Smooth muscle cell (in vitro differentiated cells): ENCODE measurements around the gene CD2BP2. TPM values are rescaled to one million over a fixed set of nuclear protein-coding genes. Genes with fewer than 3 reads are reported as not detected.

Source experiments
- DNase-seq: peaks from one replicate; lab custom pipeline; 2025; ENCODE audit not compliant: unreplicated experiment; lab: John Stamatoyannopoulos, UW
- H2AFZ ChIP-seq: fragments of 200-600 bp; sonication (generic); 2 replicates; pipeline ENCODE4 v1.6.0; 2016; ENCODE audit warnings: antibody characterized with exemption, low read depth, mild to moderate bottlenecking
- H3F3A ChIP-seq: fragments of 200-600 bp; sonication (generic); 2 replicates; pipeline ENCODE4 v1.6.0; 2017; ENCODE audit warnings: antibody characterized with exemption, low read depth
- H3K27ac ChIP-seq: fragments of 200-600 bp; sonication (generic); 2 replicates; pipeline ENCODE4 v1.5.1; 2016; ENCODE audit warnings: low read depth, mild to moderate bottlenecking
- H3K27me3 ChIP-seq: fragments of 200-600 bp; sonication (generic); 2 replicates; pipeline ENCODE4 v1.6.1; 2016; ENCODE audit warnings: low read depth, mild to moderate bottlenecking
- H3K36me3 ChIP-seq: fragments of 200-600 bp; sonication (generic); 2 replicates; pipeline ENCODE4 v1.5.1; 2016; ENCODE audit warnings: low read depth
- H3K4me1 ChIP-seq: fragments of 200-600 bp; sonication (generic); 2 replicates; pipeline ENCODE4 v1.5.1; 2016; ENCODE audit warnings: low read depth
- H3K4me2 ChIP-seq: fragments of 200-600 bp; sonication (generic); 2 replicates; pipeline ENCODE4 v1.6.0; 2016; ENCODE audit warnings: mild to moderate bottlenecking
- H3K4me3 ChIP-seq: fragments of 200-600 bp; sonication (generic); 2 replicates; pipeline ENCODE4 v1.5.1; 2016; ENCODE audit warnings: mild to moderate bottlenecking
- H3K79me2 ChIP-seq: fragments of 200-600 bp; sonication (generic); 2 replicates; pipeline ENCODE4 v1.6.0; 2016; ENCODE audit warnings: low read depth, mild to moderate bottlenecking
- H3K9ac ChIP-seq: fragments of 200-600 bp; sonication (generic); 2 replicates; pipeline ENCODE4 v1.6.0; 2016; ENCODE audit warnings: low read depth
- H3K9me3 ChIP-seq: fragments of 200-600 bp; sonication (generic); replicated peaks from 2 replicates; pipeline ENCODE4 v1.5.1; 2016; ENCODE audit warnings: low read depth
- H4K20me1 ChIP-seq: fragments of 200-600 bp; sonication (generic); 2 replicates; pipeline ENCODE4 v1.6.0; 2016; ENCODE audit warnings: low read depth
- WGBS: methylation state at CpG from one replicate; pipeline ENCODE4 v1.1.7; 2016; ENCODE audit warnings: low lambda C conversion rate; 5-methylcytosine and 5-hydroxymethylcytosine counted together
- polyA plus RNA-seq: library from polyadenylated mRNA; unstranded; fragments of >200 nt; fragmentation: Nextera tagmentation; extraction: Ambion mirVana; gene quantifications from 2 replicates; pipeline ENCODE4 v1.2.1, GENCODE V29; 2016
- total RNA-seq: library from RNA; depleted of rRNA; stranded (reverse); fragments of >200 nt; gene quantifications from 2 replicates; pipeline ENCODE4 v1.2.3, GENCODE V29; 2014
- TF ChIP-seq, protein P1 (sequence below): fragments of 200-600 bp; sonication (generic); IDR thresholded peaks from 2 replicates; pipeline ENCODE4 v1.5.1; 2017; ENCODE audit warnings: borderline replicate concordance, mild to moderate bottlenecking, antibody characterized with exemption; ENCODE audit not compliant: insufficient read depth, poor library complexity, severe bottlenecking

The CD2BP2 gene
- total and polyA plus RNA-seq, 2 experiments from 2014 or later, result 30.3 to 42.0 TPM

- peak overlapping the region; percentile 95 for H3K4me2 ChIP-seq
- H3K27me3 ChIP-seq, result no peaks in the 10 kb centered on the region
- under 1% methylated on average over 47 of the region's 67 CpGs for WGBS
Measured at GRCh38 chr16:30378236-30379157, 23.4 kb upstream of the CD2BP2 start.

GRCh38 chr16:30377812-30378235 is 22.7 kb upstream of the CD2BP2 start:
- WGBS, result under 1% methylated on average over 35 of the region's 39 CpGs
- TF ChIP-seq, protein P1, sequence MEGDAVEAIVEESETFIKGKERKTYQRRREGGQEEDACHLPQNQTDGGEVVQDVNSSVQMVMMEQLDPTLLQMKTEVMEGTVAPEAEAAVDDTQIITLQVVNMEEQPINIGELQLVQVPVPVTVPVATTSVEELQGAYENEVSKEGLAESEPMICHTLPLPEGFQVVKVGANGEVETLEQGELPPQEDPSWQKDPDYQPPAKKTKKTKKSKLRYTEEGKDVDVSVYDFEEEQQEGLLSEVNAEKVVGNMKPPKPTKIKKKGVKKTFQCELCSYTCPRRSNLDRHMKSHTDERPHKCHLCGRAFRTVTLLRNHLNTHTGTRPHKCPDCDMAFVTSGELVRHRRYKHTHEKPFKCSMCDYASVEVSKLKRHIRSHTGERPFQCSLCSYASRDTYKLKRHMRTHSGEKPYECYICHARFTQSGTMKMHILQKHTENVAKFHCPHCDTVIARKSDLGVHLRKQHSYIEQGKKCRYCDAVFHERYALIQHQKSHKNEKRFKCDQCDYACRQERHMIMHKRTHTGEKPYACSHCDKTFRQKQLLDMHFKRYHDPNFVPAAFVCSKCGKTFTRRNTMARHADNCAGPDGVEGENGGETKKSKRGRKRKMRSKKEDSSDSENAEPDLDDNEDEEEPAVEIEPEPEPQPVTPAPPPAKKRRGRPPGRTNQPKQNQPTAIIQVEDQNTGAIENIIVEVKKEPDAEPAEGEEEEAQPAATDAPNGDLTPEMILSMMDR, result no peak
- Histone ChIP-seq H3K27ac (peak overlapping the region; percentile 99), H3K9ac (peak overlapping the region; percentile 96), H3K27me3 (no peaks in the 10 kb centered on the region), H2AFZ (peak overlapping the region; percentile 89), H3K4me3 (peak overlapping the region; percentile 67), H3K4me1 (peaks cover 14% of the 10 kb centered on the region), H3K79me2 (no peaks in the 10 kb centered on the region), H3K36me3 (no peaks in the 10 kb centered on the region), H3F3A (no peaks in the 10 kb centered on the region), H3K4me2 (peak overlapping the region; percentile 95), H3K9me3 (no peaks in the 10 kb centered on the region), H4K20me1 (peaks cover 5% of the 10 kb centered on the region)
- peak; percentile 82 for DNase-seq

More at GRCh38 chr16:30378236-30379157, 23.4 kb upstream of the CD2BP2 start:
- no peaks in the 10 kb centered on the region for H3K79me2 ChIP-seq
- DNase-seq, result peak; percentile 97
- TF ChIP-seq, protein P1, result peak; percentile 16
- H3K36me3 ChIP-seq, result no peaks in the 10 kb centered on the region
- peaks cover 5% of the 10 kb centered on the region for H4K20me1 ChIP-seq
- no peaks in the 10 kb centered on the region for H3K9me3 ChIP-seq
- H3K4me3 ChIP-seq, result peak overlapping the region; percentile 67
- H3K27ac ChIP-seq, result peak overlapping the region; percentile 99
- no peak overlapping the region for H2AFZ ChIP-seq
- no peaks in the 10 kb centered on the region for H3F3A ChIP-seq
- peaks cover 14% of the 10 kb centered on the region for H3K4me1 ChIP-seq
- peak overlapping the region; percentile 96 for H3K9ac ChIP-seq

GRCh38 chr16:30377050-30377811 is 22.1 kb upstream of the CD2BP2 start:
- Histone ChIP-seq H2AFZ (peak overlapping the region; percentile 89), H3F3A (no peaks in the 10 kb centered on the region), H3K36me3 (no peaks in the 10 kb centered on the region), H3K4me1 (peaks cover 14% of the 10 kb centered on the region), H3K9ac (peak overlapping the region; percentile 96), H3K79me2 (no peaks in the 10 kb centered on the region), H3K4me2 (peak overlapping the region; percentile 95), H4K20me1 (peaks cover 5% of the 10 kb centered on the region), H3K4me3 (peak overlapping the region; percentile 67), H3K27ac (peak overlapping the region; percentile 99), H3K9me3 (no peaks in the 10 kb centered on the region), H3K27me3 (no peaks in the 10 kb centered on the region)
- DNase-seq, result no peak
- TF ChIP-seq, protein P1, result no peak
- WGBS, result 49% methylated on average over 22 of the region's 29 CpGs
